H1 (cell line): ENCODE results near the gene MOB3C.

ENCODE experiments used
- EZH2 ChIP-seq: fragments of 200-600 bp; sonication (generic); IDR thresholded peaks from 2 replicates; pipeline ENCODE4 v1.7.1; 2012; ENCODE audit warnings: low read depth, mild to moderate bottlenecking, moderate library complexity, low read length, inconsistent platforms; ENCODE audit not compliant: severe bottlenecking
- JUN ChIP-seq: IDR thresholded peaks from 2 replicates; pipeline ENCODE4 v1.6.1; 2011; ENCODE audit warnings: low read depth, mild to moderate bottlenecking, improper control_type of control experiment, low read length
- MAFK ChIP-seq: IDR thresholded peaks from 2 replicates; pipeline ENCODE4 v1.6.1; 2012; ENCODE audit warnings: low read depth, mild to moderate bottlenecking, improper control_type of control experiment, low read length
- MAX ChIP-seq: IDR thresholded peaks from 2 replicates; pipeline ENCODE4 v1.6.1; 2012; ENCODE audit warnings: inconsistent platforms
- POLR2A ChIP-seq, 2 experiments: IDR thresholded peaks; 1 replicate in 1 of 2; 2 replicates in 1 of 2; pipeline ENCODE4 v1.6.1; 2011; ENCODE audit warnings: low read depth in 2 of 2, low read length in 2 of 2, mild to moderate bottlenecking in 2 of 2; ENCODE audit errors: control extremely low read depth in 1 of 2
- RXRA ChIP-seq: IDR thresholded peaks from 2 replicates; pipeline ENCODE4 v1.6.1; 2011; ENCODE audit warnings: low read depth, mild to moderate bottlenecking, low read length, moderate library complexity; ENCODE audit not compliant: insufficient read depth
- TF ChIP-seq, protein P1 (sequence below), 3 experiments: IDR thresholded peaks; 1 replicate in 2 of 3; 2 replicates in 1 of 3; pipeline versions ENCODE4 v1.5.1 to v1.6.1; 2011; ENCODE audit warnings: low read length in 3 of 3, mild to moderate bottlenecking in 3 of 3, inconsistent platforms in 2 of 3, low read depth in 1 of 3, moderate library complexity in 1 of 3; ENCODE audit not compliant: insufficient read depth in 1 of 3; ENCODE audit errors: control extremely low read depth in 1 of 3

GRCh38 chr1:46655848-46656247 is 39.2 kb upstream of the MOB3C start:
- TF ChIP-seq POLR2A (IDR thresholded peaks at IDR 0.05; ENCODE audit: control extremely low read depth in 1 of 2, low read depth in 2 of 2, low read length in 2 of 2) (no peak), EZH2 (no peak), MAFK (no peak), RXRA (no peak), JUN (no peak), MAX (no peak)
- TF ChIP-seq, protein P1, sequence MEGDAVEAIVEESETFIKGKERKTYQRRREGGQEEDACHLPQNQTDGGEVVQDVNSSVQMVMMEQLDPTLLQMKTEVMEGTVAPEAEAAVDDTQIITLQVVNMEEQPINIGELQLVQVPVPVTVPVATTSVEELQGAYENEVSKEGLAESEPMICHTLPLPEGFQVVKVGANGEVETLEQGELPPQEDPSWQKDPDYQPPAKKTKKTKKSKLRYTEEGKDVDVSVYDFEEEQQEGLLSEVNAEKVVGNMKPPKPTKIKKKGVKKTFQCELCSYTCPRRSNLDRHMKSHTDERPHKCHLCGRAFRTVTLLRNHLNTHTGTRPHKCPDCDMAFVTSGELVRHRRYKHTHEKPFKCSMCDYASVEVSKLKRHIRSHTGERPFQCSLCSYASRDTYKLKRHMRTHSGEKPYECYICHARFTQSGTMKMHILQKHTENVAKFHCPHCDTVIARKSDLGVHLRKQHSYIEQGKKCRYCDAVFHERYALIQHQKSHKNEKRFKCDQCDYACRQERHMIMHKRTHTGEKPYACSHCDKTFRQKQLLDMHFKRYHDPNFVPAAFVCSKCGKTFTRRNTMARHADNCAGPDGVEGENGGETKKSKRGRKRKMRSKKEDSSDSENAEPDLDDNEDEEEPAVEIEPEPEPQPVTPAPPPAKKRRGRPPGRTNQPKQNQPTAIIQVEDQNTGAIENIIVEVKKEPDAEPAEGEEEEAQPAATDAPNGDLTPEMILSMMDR (IDR thresholded peaks at IDR 0.05; ENCODE audit: control extremely low read depth in 1 of 3, insufficient read depth in 1 of 3, low read depth in 1 of 3, low read length in 3 of 3) = no peak
